Effector memory CD4-positive, alpha-beta T cell (primary cell): ENCODE results near the gene ATP2B1.

Experiments
- DNase-seq, 3 donors: peaks; one replicate each; pipeline ENCODE4 v3.0.0-alpha.2; 2020
- H3K27ac ChIP-seq: 2 replicates; pipeline ENCODE4 v1.7.0; 2013; ENCODE audit warnings: mild to moderate bottlenecking, low read length, moderate library complexity; ENCODE audit not compliant: insufficient read depth, poor library complexity, severe bottlenecking
- H3K27me3 ChIP-seq: replicated peaks from 2 replicates; pipeline ENCODE4 v1.7.0; 2013; ENCODE audit warnings: mild to moderate bottlenecking, low read length; ENCODE audit not compliant: insufficient read depth, control insufficient read depth, poor library complexity, severe bottlenecking
- H3K36me3 ChIP-seq: 2 replicates; pipeline ENCODE4 v1.7.0; 2013; ENCODE audit warnings: mild to moderate bottlenecking, low read length, moderate library complexity; ENCODE audit not compliant: control insufficient read depth, insufficient read depth
- H3K4me1 ChIP-seq: 2 replicates; pipeline ENCODE4 v1.7.0; 2013; ENCODE audit warnings: low read length, mild to moderate bottlenecking; ENCODE audit not compliant: control insufficient read depth, insufficient read depth, poor library complexity, severe bottlenecking
- H3K4me3 ChIP-seq: 2 replicates; pipeline ENCODE4 v1.7.0; 2013; ENCODE audit warnings: low read length, low read depth, mild to moderate bottlenecking; ENCODE audit not compliant: insufficient read depth, poor library complexity, severe bottlenecking
- H3K9me3 ChIP-seq: 2 replicates; pipeline ENCODE4 v1.7.0; 2013; ENCODE audit warnings: mild to moderate bottlenecking, low read length, moderate library complexity; ENCODE audit not compliant: control insufficient read depth

The ATP2B1 gene

GRCh38 chr12:89576572-89577220 lies 131.9 kb downstream of the ATP2B1 start:
- Histone ChIP-seq H3K4me1 (no peaks in the 10 kb centered on the region), H3K27ac (no peak overlapping the region), H3K27me3 (no peaks in the 10 kb centered on the region), H3K9me3 (no peaks in the 10 kb centered on the region), H3K36me3 (no peaks in the 10 kb centered on the region), H3K4me3 (no peak overlapping the region)
- no peak for DNase-seq

- Histone ChIP-seq H3K27me3 (no peaks in the 10 kb centered on the region), H3K4me1 (no peaks in the 10 kb centered on the region), H3K27ac (no peak overlapping the region), H3K36me3 (no peaks in the 10 kb centered on the region), H3K4me3 (no peak overlapping the region), H3K9me3 (no peaks in the 10 kb centered on the region)
- no peak for DNase-seq
These were observed 133.3 kb downstream of the ATP2B1 start for GRCh38 chr12:89575374-89575773.

GRCh38 chr12:89574736-89575208 lies 133.9 kb downstream of the ATP2B1 start:
- Histone ChIP-seq H3K9me3 (no peaks in the 10 kb centered on the region), H3K4me1 (no peaks in the 10 kb centered on the region), H3K27ac (no peak overlapping the region), H3K36me3 (no peaks in the 10 kb centered on the region), H3K27me3 (no peaks in the 10 kb centered on the region), H3K4me3 (no peak overlapping the region)
- no peak for DNase-seq

- Histone ChIP-seq H3K36me3 (no peaks in the 10 kb centered on the region), H3K9me3 (no peaks in the 10 kb centered on the region), H3K4me3 (no peak overlapping the region), H3K27me3 (no peaks in the 10 kb centered on the region), H3K4me1 (no peaks in the 10 kb centered on the region), H3K27ac (no peak overlapping the region)
- no peak for DNase-seq
These were observed 135.4 kb downstream of the ATP2B1 start for GRCh38 chr12:89573051-89573810.

GRCh38 chr12:89571491-89572195 lies 137.0 kb downstream of the ATP2B1 start:
- no peaks in the 10 kb centered on the region for H3K4me1 ChIP-seq
- no peaks in the 10 kb centered on the region for H3K9me3 ChIP-seq
- no peak for DNase-seq
- no peak overlapping the region for H3K27ac ChIP-seq
- no peak overlapping the region for H3K4me3 ChIP-seq
- H3K36me3 ChIP-seq, result no peaks in the 10 kb centered on the region
- no peaks in the 10 kb centered on the region for H3K27me3 ChIP-seq

- no peak for DNase-seq
These were observed 140.2 kb downstream of the ATP2B1 start for GRCh38 chr12:89568484-89568883.

GRCh38 chr12:89567691-89568239 lies 140.9 kb downstream of the ATP2B1 start:
- DNase-seq, result no peak
- no peaks in the 10 kb centered on the region for H3K4me1 ChIP-seq
- H3K27me3 ChIP-seq, result no peaks in the 10 kb centered on the region
- H3K4me3 ChIP-seq, result no peak overlapping the region
- no peaks in the 10 kb centered on the region for H3K36me3 ChIP-seq
- H3K27ac ChIP-seq, result no peak overlapping the region
- H3K9me3 ChIP-seq, result no peaks in the 10 kb centered on the region

More at GRCh38 chr12:89568484-89568883, 140.2 kb downstream of the ATP2B1 start:
- H3K4me3 ChIP-seq, result no peak overlapping the region
- no peaks in the 10 kb centered on the region for H3K36me3 ChIP-seq
- no peaks in the 10 kb centered on the region for H3K4me1 ChIP-seq
- H3K27me3 ChIP-seq, result no peaks in the 10 kb centered on the region
- no peak overlapping the region for H3K27ac ChIP-seq
- H3K9me3 ChIP-seq, result no peaks in the 10 kb centered on the region

- H3K27ac ChIP-seq, result no peak overlapping the region
- H3K9me3 ChIP-seq, result no peaks in the 10 kb centered on the region
- no peak overlapping the region for H3K4me3 ChIP-seq
- DNase-seq, result no peak
- H3K27me3 ChIP-seq, result no peaks in the 10 kb centered on the region
- H3K36me3 ChIP-seq, result no peaks in the 10 kb centered on the region
- H3K4me1 ChIP-seq, result no peaks in the 10 kb centered on the region
These were observed 142.0 kb downstream of the ATP2B1 start for GRCh38 chr12:89566615-89567014.

GRCh38 chr12:89565002-89565401 lies 143.6 kb downstream of the ATP2B1 start:
- H3K27me3 ChIP-seq, result no peaks in the 10 kb centered on the region
- DNase-seq, result no peak
- H3K36me3 ChIP-seq, result no peaks in the 10 kb centered on the region
- H3K9me3 ChIP-seq, result no peaks in the 10 kb centered on the region
- no peak overlapping the region for H3K27ac ChIP-seq
- no peak overlapping the region for H3K4me3 ChIP-seq
- H3K4me1 ChIP-seq, result no peaks in the 10 kb centered on the region
